HL-60/S4 (cell line): ENCODE data around the gene UBAP1.
"Not testable (repeated sequence)": the region's sequence is repeated elsewhere in the genome, so short reads cannot be mapped to it uniquely, and the experiment has no call there.

ENCODE experiments used
- in situ Hi-C: fragments of 300-500 bp; cut with MboI; formaldehyde crosslinking; loops from 2 replicates; pipeline ENCODE4 v1.14.3; 2022; ENCODE audit warnings: low sequenced_read_pairs

UBAP1 gene

DNA sequence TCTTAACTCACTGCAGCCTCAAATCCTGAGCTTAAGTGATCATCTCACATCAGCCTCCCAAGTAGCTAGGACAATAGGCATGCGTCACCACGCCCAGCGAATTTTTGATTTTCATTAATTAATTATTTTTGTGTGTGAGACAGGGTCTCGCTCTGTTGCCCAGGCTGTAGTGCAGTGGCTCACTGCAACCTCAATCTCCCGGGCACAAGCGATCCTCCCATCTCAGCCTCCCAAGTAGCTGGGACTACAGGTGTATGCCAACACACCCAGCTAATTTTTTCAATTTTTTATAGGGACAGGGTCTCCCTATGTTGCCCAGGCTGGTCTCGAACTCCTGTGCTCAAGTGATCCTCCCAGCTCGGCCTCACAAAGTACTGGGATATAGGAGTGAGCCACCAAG lies 41.4 kb downstream of the UBAP1 start:
- in situ Hi-C loops: no loop called here

DNA sequence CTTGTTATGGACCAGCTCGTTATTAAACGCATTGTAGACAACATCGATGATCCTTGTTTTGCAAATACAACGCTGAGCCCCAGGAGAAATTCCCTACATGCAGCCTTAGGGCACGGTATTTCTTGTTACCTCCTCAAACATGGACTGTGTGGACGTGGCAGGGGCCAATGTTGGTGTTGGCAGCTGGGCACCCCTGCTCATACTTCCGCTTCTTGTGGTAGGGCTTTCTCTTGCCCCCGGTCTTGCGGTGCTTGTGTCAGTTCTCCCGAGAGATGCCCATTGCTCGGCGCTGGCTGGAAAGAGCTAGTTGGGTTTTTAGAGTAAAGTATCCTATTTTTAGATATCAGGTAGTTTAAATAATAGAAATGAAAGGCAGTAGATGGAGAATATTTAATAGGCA lies 45.5 kb downstream of the UBAP1 start:
- in situ Hi-C loops: no loop called here

DNA sequence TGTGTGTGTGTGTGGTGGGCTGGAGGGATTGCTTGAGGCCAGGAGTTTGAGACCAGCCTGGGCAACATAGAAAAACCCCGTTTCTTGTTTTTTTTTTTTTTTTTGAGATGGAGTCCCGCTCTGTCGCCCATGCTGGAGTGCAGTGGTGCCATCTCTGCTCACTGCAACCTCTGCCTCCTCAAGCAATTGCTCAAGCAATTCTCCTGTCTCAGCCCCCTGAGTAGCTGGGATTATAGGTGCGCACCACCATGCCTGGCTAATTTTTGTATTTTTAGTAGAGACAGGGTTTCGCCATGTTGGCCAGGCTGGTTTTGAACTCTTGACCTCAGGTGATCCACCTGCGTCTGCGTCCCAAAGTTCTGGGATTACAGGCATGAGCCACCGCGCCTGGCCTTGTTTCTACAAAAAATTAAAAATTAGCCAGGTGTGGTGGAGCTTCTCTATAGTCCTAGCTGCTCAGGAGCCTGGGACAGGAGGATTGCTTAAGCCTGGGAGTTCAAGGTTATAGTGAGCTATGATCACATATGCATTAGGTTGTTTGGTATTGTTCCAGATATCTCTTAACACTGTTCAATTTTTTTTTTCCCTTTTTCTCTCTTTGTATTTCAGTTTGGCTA lies 47.4 kb downstream of the UBAP1 start:
- in situ Hi-C loops: not testable (repeated sequence)

DNA sequence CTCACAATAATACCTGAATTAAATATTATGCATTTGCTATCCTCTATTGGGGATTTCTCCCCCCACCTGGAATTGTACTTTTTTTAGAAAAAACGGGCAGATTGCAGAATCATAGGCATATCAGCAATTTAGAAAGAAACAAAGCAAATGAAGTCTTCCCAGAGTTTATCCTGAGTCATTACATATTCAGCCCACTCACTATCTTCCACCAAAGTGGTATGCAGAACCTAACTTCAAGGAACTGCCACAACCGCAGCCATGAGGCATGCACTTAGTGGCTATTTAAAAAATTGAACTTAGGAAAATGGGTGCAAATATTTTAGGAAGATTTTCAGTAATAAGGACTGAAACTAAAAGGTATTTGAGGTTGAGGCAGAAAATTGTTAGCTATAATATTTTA lies 48.6 kb downstream of the UBAP1 start:
- in situ Hi-C loops: no loop called here

DNA sequence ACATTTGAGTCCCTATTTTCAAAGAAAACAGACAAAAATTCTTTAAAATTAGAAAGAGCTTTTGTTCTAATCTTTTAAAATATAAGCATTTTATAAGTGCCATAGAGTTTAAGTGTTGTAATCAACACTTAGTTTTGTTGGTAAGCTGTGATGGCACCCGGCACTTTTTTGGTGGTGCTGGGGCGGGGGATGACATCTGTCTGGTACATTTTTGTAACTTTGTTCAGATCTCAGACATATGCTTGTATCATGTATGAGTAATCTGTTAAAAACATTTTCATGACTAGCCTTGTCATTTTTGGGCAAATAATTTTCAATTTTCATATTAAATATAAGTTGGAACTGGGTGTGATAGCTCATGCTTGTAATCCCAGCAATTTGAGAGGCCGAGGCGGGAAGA lies 51.7 kb downstream of the UBAP1 start:
- in situ Hi-C loops: no loop called here

DNA sequence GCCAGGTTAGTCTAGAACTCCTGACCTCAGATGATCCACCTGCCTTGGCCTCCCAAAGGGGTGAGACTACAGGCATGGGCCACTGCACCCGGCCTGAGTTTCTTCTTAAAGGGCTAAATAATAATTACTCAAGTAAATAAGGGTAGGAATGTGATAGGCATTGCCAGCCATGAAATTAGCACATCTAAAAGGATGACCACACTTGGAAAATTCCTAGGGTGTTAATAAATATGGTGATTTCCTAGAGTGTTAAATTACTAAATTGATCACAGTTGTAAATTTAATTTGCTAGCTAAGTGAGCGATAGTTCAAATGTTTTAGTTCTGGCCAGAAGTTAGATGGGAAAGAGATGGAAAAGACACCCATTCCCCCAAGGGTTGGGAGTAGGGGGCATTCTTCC lies 53.4 kb downstream of the UBAP1 start:
- in situ Hi-C loops: no loop called here

DNA sequence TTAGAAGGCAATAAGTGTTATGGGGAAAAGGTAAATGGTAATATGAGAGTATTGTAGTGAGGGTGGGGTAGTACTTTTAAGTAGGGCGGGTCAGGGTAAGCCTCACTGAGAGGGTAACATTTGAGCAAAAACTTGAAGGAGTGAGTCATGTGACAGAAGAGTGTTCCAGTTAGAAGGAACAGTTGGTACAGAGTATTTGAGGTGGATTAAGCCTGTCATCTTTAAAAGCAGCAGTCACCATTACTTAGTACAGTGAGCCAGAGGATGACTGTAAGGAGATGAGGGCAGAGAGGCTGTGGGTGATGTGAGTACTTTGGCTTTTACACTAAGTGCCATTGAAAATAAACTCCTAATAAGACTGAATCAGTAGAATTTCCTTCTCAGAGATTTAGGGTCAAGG lies 54.8 kb downstream of the UBAP1 start:
- in situ Hi-C loops: no loop called here

DNA sequence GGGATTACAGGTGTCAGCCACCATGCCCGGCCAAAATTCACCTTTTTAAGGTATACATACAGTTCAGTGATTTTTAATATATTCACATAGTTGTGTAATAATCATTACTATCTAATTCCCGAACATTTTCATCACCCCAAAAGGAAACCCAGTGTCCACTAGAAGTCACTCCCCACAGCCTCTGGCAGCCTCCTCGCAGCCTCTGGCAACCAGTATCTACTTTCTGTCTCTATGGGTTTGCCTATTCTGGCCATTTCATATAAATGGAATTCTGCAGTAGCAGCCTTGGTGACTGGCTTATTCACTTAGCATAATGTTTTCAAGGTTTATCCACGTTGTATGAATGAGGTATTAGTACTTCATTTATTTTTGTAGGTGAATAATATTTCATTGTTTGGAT lies 59.0 kb downstream of the UBAP1 start:
- in situ Hi-C loops: no loop called here

DNA sequence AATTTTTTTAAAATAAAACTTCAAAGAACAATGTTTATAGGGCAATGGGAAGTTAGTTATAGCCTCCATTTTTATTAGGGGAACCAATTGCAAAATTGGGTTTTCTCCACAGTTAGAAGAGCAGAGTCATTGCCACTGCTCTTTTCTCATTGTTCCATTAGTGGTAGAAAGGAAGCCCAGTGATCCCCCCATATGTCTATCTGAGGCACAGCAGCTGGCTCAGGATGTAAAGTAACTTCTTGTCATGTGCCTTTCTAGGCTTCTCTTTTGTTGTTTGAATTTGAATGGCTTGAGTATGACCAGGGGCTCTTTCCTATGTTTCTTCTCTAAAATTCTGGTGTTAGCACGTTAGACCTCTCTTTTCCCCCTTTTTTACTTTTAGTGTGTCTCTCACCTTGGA lies 61.2 kb downstream of the UBAP1 start:
- in situ Hi-C loops: no loop called here

DNA sequence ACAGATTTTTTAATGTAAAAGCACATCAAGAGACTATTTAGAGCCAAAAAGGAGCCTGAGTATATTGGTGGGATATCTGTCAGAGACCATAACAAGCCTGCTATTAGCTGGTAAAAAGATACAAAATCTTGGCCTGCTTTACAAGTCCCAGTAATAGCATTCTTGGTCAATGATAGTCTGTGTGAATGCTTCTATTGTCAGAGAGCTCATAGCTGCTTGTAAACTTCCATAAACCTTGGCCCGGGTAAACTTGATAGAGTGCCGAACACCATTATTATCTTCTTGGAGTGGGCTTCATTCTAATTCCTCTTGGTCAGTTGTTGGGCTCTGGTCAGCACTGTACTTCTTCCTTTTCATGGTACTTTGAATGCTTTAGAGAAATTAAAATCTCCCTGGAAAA lies 64.0 kb downstream of the UBAP1 start:
- in situ Hi-C loops: no loop called here

DNA sequence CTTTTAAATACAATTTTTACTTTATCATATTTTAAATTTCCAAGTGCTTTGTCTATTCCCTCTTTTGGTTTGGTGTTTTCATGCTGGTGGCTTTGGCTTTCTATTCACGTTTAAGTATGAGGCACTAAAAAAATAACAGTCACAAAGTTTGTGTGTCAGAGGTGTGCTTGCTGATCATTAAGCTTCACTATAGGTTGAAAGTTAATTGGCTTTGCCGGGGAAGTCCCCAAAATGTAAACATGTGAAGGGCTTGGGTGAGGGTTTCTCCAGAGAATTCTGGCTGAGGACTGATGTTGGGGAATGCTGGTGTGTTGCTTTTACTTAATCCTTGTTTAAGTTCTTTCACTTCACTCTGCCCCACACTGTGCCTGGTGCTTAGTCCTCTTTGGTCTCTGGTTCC lies 66.4 kb downstream of the UBAP1 start:
- in situ Hi-C loops: not testable (repeated sequence)

DNA sequence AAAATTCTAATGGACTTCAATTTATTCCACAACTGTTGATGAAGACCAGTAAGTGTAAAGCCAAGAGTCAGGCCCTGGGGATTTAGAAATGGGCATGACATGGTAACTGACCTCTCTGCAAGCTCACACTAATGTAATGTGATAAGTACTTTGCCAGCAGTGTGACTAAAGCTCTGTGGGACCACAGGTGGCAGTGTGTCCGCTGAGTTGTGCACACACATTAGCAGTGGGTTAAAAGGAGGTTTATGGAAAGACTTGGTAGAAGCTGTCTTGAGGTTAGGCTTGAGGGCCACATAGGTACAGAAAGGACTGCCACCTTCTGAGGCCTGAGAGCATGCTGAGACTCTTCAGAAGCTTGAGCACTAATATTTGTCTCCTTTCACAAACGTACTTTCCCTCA lies 67.6 kb downstream of the UBAP1 start:
- in situ Hi-C loops: no loop called here

DNA sequence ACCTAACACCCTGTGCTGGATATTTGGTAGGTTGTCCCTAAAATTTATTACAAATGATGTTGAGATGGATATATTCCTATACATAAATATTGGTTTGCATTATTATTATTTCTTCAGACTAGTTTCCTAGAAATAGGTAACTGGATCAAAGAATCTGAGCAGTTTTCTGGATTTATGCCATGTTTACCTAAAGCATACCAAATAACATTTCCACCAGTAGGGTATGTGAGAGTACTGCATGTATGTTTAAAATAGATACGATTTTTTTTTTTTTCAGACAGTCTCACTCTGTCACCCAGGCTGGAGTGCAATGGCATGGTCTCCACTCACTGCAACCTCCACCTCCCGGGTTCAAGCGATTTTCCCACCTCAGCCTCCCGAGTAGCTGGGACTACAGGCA lies 68.9 kb downstream of the UBAP1 start:
- in situ Hi-C loops: not testable (repeated sequence)

DNA sequence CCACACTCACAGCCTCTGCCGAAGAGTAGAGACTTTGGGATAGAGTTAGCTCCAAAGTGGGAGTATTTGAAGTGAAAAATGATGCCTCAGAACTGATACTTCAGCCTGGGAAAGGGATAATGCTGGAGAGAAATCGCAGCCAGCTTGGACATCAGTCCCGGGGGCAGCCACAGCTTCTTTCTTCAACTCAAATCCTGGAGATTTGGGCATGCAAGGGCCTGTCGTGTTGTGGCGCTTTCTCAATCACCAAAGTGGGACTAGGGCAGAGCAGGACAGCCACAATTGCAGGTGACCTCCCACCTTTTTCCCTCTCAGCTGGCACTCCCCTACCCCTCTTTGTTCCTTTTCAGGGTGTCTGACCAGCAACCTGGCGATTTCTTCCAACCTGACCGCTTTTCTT lies 70.4 kb downstream of the UBAP1 start:
- in situ Hi-C loops: no loop called here

DNA sequence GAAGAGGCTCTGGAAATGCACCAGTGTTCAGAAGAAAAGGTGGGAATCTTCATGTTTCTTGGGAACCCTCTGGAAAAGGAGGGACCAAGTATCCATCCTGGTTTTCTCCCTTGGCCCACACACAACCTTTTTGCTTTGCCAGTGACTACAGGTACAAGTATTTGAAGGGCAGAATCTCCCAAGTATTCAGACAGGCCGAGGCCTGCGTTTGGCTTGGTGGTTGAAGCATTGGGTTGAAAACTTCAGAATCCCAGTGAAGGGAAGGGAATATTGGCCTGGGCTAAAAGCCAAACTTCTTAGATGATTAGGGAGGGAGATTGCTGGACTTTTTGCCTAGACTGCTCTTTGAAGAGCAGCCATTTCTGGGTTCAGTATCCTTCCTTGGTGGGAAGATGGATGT lies 71.9 kb downstream of the UBAP1 start:
- in situ Hi-C loops: no loop called here

DNA sequence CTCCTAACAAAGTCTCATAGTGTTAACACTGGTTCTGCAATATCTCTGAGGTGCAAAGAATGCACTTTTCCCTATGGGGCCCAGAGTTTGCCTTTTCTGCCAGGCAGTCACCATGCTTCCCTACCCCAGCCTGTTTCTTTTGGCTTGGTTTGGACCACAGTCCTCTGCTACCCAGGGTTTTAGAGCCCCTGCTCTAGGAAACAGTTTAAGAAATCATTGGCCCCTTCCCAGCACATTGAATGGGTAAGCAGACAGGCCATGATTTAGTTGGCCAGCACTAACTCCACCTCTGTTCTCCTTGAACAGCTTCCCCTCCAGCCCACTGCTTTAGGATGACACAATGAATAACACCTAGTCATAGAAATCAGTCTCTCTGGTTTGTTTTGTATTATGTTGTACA lies 73.2 kb downstream of the UBAP1 start:
- in situ Hi-C loops: no loop called here

DNA sequence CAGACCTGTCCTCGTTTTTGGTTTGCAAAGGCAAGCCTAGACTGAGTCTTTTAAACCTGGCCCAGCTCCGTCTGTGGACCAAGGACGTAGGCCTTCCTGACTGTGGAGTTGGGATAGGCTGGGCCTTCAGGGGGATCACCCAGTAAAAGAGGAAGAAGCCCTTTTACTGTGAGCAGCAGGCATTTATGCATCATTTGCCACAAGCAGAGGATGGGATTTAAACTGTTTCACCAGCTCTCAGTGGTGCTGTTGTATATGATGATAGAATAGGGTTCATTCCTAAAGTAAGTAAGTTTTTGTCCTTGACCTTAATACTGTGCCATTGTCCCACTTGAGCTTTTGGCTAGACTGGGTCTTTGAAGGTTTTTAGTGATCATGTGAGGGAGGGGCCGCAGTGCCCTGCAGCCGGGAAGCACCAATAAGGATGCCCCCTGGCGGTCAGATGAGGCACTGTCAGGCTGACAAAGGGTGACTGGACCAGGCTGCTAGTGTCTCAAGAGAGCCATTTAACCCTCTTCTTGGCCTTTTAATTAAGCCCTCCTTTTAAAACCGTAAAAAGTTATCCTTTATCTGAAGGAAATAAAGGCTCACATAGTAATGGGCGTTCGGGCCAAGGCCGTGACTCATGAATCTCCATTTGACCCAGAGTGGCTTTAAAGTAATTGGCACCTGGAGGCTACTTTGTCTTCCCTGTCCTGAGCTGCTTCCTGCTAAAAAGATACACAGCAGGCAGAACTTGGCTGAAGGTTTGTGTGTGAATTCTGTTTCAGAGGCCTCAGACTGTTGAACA lies 74.0 kb downstream of the UBAP1 start:
- in situ Hi-C loops: no loop called here

DNA sequence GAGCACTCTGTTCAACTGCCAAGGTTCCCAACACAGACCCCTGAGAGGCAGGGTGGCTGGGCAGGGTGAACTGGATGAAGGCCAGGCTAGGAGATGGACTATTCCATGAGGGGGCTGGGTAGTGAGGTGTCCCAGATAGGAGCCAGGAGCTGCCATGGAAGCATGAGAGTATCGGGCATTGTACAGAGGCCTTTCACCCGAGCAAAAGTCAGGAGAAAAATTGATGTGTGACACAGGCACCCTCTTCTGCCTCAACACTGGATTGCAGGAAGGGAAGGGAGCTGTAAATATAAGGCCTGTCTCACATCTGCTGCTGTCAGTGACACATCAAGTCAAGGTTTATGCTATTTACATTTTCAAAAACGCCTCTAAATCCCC lies 74.6 kb downstream of the UBAP1 start:
- in situ Hi-C loops: no loop called here

DNA sequence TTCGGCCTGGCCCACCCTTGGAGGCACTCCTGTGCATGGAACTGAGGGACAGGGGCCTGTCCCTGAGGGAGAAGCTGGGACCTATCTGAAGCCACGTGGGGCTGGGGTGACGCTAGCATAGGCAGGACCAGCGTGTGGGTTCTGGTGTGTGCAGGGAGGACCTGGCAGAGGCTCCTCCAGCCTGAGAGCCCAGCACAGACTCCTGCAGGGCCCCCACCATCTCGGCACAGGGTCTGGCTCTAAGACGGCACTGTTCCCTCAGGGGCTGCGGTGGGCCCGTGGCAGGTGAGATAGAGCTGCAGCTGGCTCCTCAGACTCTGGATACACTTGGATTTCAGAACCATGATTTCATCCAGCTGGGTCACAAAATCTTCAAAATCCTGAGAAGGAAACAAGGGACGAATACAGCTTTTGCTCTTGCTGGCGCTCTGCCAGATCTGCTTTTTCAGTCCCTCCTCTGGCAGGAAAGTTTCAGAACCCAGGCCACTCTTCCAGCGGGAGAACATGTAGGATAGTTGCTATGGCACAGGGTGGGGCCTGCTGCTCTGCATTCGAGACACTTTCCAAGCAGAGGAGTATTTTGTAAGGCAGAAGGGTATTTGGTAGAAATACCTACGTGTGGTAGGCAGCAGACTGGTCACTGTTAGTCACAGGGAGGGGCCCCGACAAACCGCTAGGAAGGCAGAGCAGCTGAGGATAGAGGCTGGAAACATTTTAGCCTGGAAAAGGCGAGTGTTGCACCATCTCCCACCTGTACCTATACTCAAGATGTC lies 75.5 kb downstream of the UBAP1 start:
- in situ Hi-C loops: no loop called here

DNA sequence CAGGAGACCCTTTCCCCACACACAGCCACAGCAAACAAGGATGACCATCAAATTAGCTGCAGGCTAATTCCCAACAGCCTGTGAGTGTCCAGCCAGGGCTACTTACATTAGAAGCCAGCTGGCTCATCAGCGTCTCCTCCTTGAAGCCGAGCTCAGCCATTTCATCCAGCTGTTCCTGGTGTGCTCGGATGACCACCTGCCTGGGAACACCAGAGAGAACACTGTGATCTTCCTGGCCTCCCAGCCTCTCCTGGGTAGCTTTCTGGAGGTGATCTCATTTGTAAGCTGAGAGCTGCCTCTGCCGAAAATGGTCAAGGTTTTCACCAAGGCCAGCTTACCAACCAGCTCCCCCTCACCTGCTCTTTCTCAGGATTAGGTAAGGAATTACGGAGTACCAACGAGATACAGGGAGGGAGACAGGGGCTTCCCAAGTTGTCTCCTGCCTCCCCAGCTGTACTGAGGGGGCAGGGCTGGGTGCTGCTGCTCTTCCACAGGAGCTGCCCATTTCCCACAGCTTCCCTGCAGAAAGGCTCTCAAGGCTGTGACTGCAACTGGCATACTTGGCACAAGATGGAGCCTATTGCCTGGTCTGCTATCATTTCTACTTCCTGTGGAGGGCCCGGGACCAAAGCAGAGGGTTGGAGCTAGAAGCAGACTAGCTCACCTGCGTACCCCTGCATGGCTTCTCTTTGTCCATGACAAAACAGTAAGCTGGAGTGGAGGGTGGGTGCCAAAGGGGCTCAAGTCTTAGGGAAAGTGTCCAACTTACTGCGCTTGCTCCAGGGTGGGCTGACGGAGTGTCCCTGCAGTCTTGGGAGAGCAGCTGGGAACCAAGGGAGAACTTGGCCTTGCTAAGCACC lies 76.4 kb downstream of the UBAP1 start:
- in situ Hi-C loops: no loop called here

DNA sequence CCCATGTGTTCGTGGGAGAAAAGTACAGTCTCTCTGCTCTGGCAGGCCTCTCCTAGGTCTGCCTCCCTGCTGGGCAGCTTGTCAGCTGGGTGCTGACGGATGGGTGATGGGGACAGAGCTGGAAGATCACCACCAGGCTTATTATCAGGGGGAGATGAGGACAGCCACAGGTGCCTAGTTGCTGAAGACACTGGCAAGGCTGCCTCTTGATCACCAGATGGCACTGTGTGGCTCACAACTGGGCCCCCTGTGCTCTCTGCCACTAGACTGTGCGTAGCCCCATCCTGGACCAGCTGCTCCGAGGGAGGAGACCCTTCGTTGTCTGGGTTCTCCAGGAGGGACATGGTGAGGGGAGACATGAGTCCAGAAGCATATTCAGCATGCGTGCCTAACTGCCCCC lies 77.3 kb downstream of the UBAP1 start:
- in situ Hi-C loops: no loop called here
